NCI-H460 (cell line): ENCODE measurements around the gene SAPCD2. TPM values are rescaled to one million over a fixed set of nuclear protein-coding genes. Genes with fewer than 3 reads are reported as not detected.

ENCODE experiments used
- DNase-seq: peaks from one replicate; pipeline ENCODE4 v3.0.0-alpha.2; 2016; ENCODE audit warnings: low read depth; ENCODE audit errors: extremely low read depth
- small RNA-seq, 2 experiments: library from RNA; depleted of rRNA; stranded (forward); fragments of <200 nt; gene quantifications; one replicate each; pipeline ENCODE3, GENCODE V24; 2014
- total RNA-seq: library from RNA; depleted of rRNA; stranded (reverse); fragments of >200 nt; shearing (Covaris generic); gene quantifications from 2 replicates; pipeline ENCODE4 v1.2.3, GENCODE V29; 2014; rRNA removed

Gene SAPCD2
- total RNA-seq, 1 experiment from 2014 or later, result 32.4 TPM

DNA sequence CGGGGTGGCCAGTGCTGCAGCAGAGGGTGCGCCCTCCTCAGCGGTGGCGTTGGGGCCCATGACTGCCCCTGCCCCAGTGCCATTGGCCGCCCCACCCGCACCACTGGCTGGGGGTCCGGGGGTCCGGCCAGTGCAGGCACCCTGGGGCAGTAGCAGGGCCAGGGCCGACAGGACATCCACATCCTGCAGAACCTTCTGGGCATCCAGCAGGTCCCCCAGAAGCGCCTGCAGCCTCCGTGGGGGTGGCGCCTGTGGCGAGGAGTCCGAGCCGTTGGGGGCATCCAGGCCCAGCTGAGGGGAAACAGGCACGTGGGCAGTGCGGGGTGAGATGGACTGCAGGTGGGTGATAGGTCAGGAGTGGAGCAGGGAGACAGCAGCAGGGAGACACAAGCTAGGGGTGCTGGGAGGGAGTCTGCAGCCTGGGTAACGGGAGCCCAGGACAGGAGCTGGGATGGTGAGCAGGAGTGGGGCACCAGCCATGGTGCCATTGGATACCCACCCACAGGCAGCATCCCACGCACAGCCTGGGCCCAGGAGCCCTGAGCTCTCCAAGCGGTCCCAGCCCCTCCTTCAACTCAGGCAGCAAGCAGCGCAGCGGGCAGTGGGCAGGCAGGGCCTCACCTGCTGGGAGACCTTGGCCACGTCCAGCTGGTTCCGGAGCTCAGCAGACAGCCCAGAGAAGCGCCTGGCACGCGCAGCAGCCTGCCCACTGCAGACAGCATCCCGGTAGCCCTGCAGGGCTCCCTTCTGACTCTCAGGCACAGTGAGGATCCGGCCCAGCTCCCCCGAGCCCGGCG is 49.4 kb downstream of the SAPCD2 start:
- DNase-seq, result no peak

DNA sequence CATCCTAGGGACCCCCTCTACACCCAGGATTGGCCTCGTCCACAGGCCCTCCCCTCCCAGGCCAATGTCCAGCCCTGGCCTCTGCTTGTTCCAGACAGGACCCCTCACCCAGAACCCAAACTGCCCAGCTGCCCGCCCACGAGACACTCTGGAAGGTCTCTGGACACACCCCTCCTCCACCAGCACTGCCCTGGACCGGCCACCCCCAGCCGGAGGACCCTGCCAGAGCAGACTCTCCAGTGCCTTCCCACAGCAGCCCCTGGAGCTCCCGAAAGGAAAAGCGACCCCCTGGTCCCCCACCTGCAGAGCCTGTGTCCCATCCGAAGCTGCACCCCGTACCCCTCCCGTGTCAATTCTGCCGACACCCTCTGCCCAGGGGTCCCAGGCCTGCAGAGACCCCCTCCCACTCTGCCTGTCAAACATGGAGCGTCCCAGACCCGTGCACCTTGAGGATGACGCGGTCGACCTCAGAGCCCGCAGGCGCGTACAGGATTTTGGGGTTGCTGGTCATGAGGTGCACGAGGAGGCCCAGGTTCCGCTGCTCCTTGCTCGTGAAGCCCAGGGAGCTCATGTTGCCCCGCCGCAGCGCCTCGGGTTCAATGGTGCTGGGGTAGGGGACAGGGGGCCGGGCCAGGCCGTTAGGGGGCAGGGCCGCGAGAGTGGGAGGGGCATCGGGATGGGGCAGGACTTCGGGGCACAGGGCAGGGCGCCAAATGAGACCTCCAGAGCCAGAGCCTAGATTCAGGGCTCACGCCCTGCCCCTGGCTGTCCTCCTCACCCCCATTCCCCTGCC is 50.3 kb downstream of the SAPCD2 start:
- no peak for DNase-seq

DNA sequence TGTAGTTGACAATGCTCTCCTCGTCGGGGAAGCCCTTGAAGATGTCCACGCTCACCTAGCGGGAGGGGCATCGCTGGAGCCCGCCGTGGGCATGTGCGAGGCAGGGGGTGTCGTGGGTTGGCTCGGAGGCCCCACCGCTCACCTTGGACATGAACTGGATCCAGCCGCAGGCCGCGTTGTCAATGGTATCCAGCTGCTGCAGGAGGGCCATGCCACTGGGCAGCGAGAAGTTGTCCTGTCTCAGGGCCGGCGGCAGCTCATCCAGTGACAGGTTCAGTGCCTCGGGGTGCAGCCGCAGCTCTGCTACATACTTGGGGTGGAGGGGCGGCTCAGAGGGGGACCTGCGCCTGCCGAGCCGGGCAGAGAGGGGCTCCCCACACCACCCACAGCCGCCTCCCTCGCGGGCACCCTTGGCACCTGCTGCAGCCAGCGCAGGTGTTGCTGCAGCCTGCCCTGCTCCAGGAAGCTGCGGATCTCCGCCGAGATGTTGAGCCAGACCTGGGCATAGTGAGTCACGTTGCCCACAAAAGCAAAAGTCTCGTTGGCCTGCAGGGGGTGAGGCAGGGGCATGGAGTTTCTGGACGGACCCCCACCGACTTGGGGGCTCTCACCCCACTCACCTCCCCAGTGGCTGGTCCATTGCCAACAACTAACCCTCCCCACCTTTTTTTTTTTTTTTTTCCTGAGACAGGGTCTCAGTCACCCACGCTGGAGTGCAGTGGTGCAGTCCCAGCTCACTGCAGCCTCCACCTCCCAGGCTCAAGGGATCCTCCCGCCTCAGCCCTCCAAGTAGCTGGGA is 51.4 kb downstream of the SAPCD2 start:
- DNase-seq, result no peak

DNA sequence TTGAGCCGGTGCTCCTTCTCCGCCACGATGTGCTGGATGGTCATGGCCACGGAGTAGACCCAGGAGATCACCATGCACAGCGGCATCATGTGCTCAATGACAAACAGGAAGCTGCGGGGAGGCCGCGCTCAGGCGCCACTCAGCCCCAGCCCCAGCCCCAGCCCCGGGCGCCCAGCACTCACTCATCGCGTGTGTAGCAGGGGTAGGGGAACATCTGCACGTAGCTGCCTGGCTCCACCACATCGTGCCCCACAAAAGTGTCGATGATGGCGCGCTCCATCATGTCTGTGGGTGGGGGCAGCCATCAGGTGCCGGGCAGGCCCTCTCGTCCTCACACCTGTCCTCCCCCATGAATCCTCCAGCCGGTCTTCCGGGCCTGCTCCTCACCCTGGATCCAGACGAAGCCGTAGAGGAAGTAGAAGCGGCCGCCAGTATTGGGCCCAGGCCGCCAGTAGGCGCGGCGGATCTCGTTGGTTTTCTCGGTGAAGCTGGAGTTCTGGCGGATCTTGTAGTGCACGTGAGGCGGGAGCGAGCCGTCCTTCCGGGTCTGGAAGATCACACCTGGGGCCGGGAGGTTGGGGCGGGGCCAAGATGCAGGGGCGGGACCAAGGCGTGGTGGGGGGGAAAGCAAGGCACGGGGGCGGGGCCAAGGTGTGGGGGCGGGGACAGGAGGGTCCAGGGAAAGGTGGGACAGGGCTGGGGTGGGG is 52.4 kb downstream of the SAPCD2 start:
- DNase-seq, result no peak

DNA sequence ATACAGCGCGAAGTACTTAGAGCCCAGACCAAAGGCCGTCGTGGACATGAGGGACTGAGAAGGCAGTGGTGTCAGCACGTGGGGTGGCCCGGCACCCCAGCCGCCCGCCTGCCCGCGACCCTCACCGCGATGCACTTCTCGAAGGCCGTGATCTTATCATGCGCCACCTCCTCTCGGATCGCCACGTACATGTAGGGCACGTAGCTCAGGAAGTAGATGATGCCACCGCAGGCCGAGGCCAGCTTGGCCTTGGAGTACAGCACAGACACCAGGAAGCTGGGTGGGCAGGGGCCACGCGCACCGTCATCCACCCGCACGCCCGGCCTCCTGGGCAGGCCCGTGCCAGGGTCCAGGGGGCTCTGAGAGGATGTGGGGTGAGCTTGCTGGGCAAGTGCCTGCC is 53.3 kb downstream of the SAPCD2 start:
- DNase-seq, result no peak

DNA sequence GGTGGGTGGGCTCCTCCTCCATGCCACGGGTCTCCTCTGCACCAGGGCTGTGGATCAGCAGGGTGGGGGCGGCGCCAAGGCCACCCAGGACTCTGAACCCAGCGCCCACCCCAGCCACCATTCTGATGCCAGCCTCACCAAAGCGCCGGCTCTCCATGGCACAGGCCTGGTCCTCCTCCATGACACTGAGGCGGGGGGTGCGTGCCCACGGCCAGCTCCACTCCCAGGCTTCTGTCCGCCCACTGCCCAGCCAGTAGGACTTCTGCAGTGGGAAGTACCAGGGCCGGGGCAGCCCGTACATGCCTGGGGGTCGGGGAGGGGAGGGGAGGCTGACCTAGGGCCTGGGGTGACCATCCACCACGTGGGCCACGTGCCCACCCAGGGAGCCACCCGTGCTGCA is 53.9 kb downstream of the SAPCD2 start:
- no peak for DNase-seq

DNA sequence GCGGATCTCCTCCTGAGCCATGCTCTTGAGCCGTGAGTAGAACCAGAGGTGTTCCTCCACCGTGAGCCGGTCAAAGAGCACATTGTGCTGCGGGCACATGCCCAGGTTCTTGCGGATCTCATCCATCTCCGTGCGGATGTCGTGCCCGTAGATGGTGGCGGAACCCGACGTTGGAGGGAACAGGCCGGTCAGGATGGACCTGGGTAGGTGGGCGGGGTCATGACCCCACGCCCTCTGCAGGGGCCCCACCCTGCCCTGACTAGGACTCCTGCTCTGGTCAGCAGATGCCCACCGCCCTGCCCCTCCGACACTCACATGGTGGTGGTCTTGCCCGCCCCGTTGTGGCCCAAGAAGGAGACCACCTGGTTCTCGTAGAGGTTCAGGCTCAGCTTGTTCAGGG is 54.4 kb downstream of the SAPCD2 start:
- no peak for DNase-seq

DNA sequence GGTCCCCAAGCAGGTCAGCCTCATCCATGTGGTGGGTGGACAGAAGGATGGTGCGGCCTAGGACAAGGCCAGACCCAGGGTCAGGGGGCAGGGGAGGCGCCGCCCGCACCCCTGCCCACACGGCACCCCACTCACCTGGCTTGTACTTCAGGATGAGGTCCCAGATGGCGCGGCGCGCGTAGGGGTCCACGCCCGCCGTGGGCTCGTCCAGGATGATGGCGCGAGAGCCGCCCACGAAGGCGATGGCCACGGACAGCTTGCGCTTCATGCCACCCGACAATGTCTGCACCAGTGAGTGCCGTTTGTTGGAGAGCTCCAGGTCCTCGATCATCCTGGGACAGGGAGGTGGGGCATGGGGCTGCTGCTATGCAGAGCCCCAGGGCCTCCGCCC is 54.8 kb downstream of the SAPCD2 start:
- no peak for DNase-seq

DNA sequence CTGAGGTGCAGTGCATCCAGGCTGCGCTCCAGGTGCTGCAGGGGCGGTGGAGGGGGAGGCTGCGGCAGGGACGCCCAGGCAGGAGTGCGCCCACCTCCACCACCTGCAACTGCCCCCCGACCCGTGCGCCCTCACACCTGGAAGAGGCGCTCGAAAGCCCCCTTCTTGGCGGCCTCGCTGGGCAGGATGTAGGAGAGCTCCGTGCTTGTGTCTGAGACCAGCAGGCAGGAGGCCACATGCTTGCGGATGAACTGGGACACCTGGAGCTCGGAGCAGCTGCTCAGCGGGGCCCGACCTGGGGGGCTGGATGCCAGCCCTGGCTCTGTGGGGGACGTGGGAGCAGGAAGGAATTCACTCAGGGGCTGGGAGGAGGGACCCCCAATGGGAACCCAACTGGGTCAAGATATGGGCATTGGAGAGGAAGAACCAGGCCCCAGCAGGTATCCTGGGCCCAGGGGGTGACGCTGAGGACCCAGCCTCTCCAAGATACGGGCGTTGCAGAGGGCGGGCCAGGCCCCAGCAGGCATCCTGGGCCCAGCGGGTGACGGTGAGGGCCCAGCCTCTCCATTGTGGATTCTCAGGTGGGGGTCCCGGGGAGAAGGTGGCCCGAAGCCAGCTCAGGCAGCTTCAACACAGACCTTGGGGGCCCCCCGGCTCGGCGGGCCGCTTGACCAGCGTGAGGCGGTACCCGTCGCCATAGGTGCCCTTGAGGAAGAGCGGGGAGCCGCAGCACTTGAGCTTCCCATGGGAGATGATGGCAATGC is 55.4 kb downstream of the SAPCD2 start:
- no peak for DNase-seq

DNA sequence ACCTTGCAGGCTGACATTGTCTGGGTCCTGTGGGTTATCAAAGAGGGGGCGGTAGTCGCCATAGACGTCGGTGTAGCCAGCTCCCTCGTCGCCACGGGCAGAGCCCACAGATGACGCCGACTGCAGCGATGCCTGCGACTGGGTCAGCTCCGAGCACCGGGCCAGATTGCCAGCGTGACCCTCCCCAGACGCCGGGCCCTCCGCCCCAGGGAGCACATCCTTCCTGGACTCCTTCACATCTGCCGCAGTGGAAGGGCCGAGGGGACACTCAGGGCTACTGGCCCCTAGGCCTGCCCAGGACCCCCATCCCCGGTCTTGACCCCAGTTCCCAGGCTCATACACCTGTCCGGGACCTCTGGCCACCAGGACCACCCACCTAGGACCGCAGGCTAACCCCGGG is 56.2 kb downstream of the SAPCD2 start:
- no peak for DNase-seq

DNA sequence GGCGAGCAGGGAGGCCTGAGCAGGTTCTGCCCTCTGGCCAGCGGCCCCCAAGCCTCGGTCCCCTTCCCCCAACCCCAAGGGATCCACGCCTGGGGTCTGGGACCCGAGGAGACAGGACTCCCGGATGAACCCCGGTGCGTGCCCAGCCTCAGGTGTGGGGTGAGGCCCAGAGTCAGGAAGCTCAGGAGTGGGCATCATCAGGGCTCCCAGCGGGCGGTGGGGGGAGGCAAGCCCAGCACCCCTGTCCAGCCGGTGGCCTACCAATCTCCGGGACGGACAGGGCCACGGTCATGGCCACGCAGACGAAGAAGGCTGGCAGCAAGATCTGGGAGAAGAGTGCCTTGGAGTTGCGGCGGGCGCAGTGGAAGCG is 56.8 kb downstream of the SAPCD2 start:
- no peak for DNase-seq

DNA sequence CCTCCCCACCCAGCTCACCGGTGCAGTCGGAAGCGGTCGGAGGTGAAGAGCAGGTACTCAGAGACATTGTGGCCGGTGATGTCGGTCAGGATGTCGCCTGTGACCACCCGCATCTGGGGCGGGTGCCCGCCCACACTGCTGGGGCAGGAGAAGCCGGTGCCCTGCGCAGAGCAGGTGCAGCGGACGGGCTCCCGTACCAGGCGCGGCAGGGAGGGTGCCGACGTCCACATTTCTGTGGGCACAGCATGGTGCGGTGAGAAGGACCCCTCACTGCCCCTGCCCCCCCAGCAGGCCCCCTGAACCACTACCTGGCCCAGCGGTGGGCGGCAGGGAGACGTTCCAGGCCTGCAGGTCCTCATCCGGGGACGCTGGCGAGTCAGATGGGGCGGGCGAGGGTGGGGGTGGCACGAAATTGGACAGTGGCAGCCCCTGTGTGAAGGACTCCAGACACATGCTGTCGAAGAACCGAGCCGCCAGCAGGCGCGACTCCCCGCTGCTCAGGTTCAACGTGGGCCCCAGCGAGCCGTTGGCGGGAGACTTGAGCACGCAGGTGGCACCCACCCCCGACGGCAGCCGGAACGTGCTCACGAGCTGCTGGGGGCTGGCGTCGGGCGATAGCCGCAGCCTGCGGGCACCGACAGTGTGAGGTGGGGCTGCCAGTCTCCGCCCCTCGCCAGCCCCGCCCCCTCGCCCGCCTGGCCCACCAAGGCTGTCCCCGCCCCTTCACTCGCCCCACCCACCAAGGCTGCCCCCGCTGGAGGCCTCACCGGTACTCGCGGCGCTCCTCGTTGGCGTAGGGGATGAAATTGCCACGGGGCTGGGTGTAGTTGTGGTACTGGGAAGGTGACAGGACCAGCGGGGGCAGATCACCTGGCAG is 57.4 kb downstream of the SAPCD2 start:
- no peak for DNase-seq

Small RNA genes lying within 50 kb of the gene (small RNA-seq; reads per million reads assigned to genes)
- gene RF00153, result 0 to 0.04 reads per million in 2 experiments

Other genes starting within 250 kb of the SAPCD2 start
- 2.6 and 2.7 TPM in 2 replicates for gene AJM1, start 228.1 kb downstream of the SAPCD2 start, total RNA-seq
- gene PHPT1, start 221.1 kb downstream of the SAPCD2 start, total RNA-seq, result 132 and 134 TPM in 2 replicates
- gene MAMDC4, start 218.2 kb downstream of the SAPCD2 start, total RNA-seq, result 4.4 and 4.5 TPM in 2 replicates
- 309 and 321 TPM in 2 replicates for gene EDF1, start 204.2 kb downstream of the SAPCD2 start, total RNA-seq
- gene TRAF2, start 184.0 kb downstream of the SAPCD2 start, total RNA-seq, result 12.1 and 17.9 TPM in 2 replicates
- gene FBXW5, start 125.8 kb downstream of the SAPCD2 start, total RNA-seq, result 93.0 and 112 TPM in 2 replicates
- gene C8G, start 125.3 kb downstream of the SAPCD2 start, total RNA-seq, result 0.92 TPM in 1 of 2 replicates, not detected in the other
- gene LCN12, start 118.3 kb downstream of the SAPCD2 start, total RNA-seq, result 1.2 and 1.5 TPM in 2 replicates
- not detected in 2 replicates for gene PTGDS, start 93.1 kb downstream of the SAPCD2 start, total RNA-seq
- gene LCNL1, start 87.6 kb downstream of the SAPCD2 start, total RNA-seq, result not detected in 2 replicates
- 35.4 and 39.4 TPM in 2 replicates for gene PAXX, start 78.1 kb downstream of the SAPCD2 start, total RNA-seq
- gene CLIC3, start 74.0 kb downstream of the SAPCD2 start, total RNA-seq, result 0.17 TPM in 1 of 2 replicates, not detected in the other
- gene ABCA2, start 42.3 kb downstream of the SAPCD2 start, total RNA-seq, result 21.0 and 25.0 TPM in 2 replicates
- not detected in 2 replicates for gene FUT7, start 38.5 kb downstream of the SAPCD2 start, total RNA-seq
- gene NPDC1, start 24.4 kb downstream of the SAPCD2 start, total RNA-seq, result 30.3 and 35.5 TPM in 2 replicates
- gene ENTPD2, start 16.5 kb downstream of the SAPCD2 start, total RNA-seq, result not detected in 2 replicates
- 3.6 and 4.0 TPM in 2 replicates for gene UAP1L1, start 7.0 kb upstream of the SAPCD2 start, total RNA-seq
- gene MAN1B1, start 16.4 kb upstream of the SAPCD2 start, total RNA-seq, result 53.6 and 55.5 TPM in 2 replicates
- 111 and 116 TPM in 2 replicates for gene DPP7, start 44.2 kb upstream of the SAPCD2 start, total RNA-seq
- not detected in 2 replicates for gene GRIN1, start 68.6 kb upstream of the SAPCD2 start, total RNA-seq
- gene LRRC26, start 99.5 kb upstream of the SAPCD2 start, total RNA-seq, result not detected in 2 replicates
- gene TMEM210, start 101.5 kb upstream of the SAPCD2 start, total RNA-seq, result not detected in 2 replicates
- 11.0 and 16.1 TPM in 2 replicates for gene ANAPC2, start 118.0 kb upstream of the SAPCD2 start, total RNA-seq
- 59.3 and 66.1 TPM in 2 replicates for gene SSNA1, start 118.1 kb upstream of the SAPCD2 start, total RNA-seq
- 7.4 and 8.2 TPM in 2 replicates for gene TPRN, start 130.2 kb upstream of the SAPCD2 start, total RNA-seq
- 38.8 and 39.8 TPM in 2 replicates for gene TMEM203, start 135.1 kb upstream of the SAPCD2 start, total RNA-seq
- 11.1 and 13.5 TPM in 2 replicates for gene NDOR1, start 135.1 kb upstream of the SAPCD2 start, total RNA-seq
- gene RNF208, start 151.7 kb upstream of the SAPCD2 start, total RNA-seq, result 0.37 and 0.40 TPM in 2 replicates
- 0.59 and 1.4 TPM in 2 replicates for gene CYSRT1, start 154.6 kb upstream of the SAPCD2 start, total RNA-seq
- gene RNF224, start 156.9 kb upstream of the SAPCD2 start, total RNA-seq, result not detected in 2 replicates
- gene SLC34A3, start 160.3 kb upstream of the SAPCD2 start, total RNA-seq, result not detected in 2 replicates
- gene TUBB4B, start 170.7 kb upstream of the SAPCD2 start, total RNA-seq, result 167 and 171 TPM in 2 replicates
- gene STPG3, start 180.7 kb upstream of the SAPCD2 start, total RNA-seq, result not detected in 2 replicates
- gene NELFB, start 184.8 kb upstream of the SAPCD2 start, total RNA-seq, result 41.5 and 43.8 TPM in 2 replicates
- 30.5 and 32.0 TPM in 2 replicates for gene TOR4A, start 207.2 kb upstream of the SAPCD2 start, total RNA-seq
- 5.1 and 8.9 TPM in 2 replicates for gene NRARP, start 231.7 kb upstream of the SAPCD2 start, total RNA-seq